ENCODE measurements around the gene BSPRY. TPM values are rescaled to one million over a fixed set of nuclear protein-coding genes. Genes with fewer than 3 reads are reported as not detected.

The BSPRY gene
- polyA plus RNA-seq, 1 donor from 2014 or later: not detected

DNA sequence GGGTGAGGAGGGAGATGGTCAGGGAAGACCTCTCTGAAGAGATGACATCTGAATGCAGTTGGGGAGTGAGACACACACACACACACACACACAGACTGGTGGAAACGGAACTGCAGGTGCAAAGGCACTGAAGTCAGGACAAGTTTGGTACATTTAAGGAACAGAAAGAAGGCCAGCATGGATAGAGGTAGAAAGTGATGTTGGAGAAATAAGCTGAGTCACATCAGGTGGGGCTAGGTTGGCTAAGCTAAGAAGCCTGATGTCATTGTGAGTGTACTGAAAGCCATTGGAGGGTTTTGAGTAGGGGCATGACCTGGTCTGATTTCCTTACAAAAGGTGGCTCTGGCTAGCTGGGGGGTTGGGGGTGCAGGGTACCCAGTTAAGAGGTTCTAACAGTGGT lies 3.1 kb downstream of the BSPRY start:
- H3K9me2 ChIP-seq (ENCODE audit: insufficient read depth, low read length): no peaks in the 10 kb centered on the region
- TF ChIP-seq SMC3 (conservative IDR thresholded peaks at IDR 0.05; ENCODE audit: poor library complexity): no peak
- no peak for TF ChIP-seq MXI1 (conservative IDR thresholded peaks at IDR 0.05; ENCODE audit: poor library complexity, severe bottlenecking)
- TF ChIP-seq, protein P1, sequence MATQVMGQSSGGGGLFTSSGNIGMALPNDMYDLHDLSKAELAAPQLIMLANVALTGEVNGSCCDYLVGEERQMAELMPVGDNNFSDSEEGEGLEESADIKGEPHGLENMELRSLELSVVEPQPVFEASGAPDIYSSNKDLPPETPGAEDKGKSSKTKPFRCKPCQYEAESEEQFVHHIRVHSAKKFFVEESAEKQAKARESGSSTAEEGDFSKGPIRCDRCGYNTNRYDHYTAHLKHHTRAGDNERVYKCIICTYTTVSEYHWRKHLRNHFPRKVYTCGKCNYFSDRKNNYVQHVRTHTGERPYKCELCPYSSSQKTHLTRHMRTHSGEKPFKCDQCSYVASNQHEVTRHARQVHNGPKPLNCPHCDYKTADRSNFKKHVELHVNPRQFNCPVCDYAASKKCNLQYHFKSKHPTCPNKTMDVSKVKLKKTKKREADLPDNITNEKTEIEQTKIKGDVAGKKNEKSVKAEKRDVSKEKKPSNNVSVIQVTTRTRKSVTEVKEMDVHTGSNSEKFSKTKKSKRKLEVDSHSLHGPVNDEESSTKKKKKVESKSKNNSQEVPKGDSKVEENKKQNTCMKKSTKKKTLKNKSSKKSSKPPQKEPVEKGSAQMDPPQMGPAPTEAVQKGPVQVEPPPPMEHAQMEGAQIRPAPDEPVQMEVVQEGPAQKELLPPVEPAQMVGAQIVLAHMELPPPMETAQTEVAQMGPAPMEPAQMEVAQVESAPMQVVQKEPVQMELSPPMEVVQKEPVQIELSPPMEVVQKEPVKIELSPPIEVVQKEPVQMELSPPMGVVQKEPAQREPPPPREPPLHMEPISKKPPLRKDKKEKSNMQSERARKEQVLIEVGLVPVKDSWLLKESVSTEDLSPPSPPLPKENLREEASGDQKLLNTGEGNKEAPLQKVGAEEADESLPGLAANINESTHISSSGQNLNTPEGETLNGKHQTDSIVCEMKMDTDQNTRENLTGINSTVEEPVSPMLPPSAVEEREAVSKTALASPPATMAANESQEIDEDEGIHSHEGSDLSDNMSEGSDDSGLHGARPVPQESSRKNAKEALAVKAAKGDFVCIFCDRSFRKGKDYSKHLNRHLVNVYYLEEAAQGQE (IDR thresholded peaks at IDR 0.05; ENCODE audit: borderline replicate concordance): no peak
- no peak for TF ChIP-seq EP300 (conservative IDR thresholded peaks at IDR 0.05; ENCODE audit: poor library complexity, severe bottlenecking)
- no peak for TF ChIP-seq TAF1 (IDR thresholded peaks at IDR 0.05; ENCODE audit: low read depth)
- TF ChIP-seq POLR2AphosphoS5 (IDR thresholded peaks at IDR 0.05): no peak
- TF ChIP-seq, protein P2, sequence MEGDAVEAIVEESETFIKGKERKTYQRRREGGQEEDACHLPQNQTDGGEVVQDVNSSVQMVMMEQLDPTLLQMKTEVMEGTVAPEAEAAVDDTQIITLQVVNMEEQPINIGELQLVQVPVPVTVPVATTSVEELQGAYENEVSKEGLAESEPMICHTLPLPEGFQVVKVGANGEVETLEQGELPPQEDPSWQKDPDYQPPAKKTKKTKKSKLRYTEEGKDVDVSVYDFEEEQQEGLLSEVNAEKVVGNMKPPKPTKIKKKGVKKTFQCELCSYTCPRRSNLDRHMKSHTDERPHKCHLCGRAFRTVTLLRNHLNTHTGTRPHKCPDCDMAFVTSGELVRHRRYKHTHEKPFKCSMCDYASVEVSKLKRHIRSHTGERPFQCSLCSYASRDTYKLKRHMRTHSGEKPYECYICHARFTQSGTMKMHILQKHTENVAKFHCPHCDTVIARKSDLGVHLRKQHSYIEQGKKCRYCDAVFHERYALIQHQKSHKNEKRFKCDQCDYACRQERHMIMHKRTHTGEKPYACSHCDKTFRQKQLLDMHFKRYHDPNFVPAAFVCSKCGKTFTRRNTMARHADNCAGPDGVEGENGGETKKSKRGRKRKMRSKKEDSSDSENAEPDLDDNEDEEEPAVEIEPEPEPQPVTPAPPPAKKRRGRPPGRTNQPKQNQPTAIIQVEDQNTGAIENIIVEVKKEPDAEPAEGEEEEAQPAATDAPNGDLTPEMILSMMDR (IDR thresholded peaks at IDR 0.05; ENCODE audit: poor library complexity, severe bottlenecking): no peak
- TF ChIP-seq RAD21 (conservative IDR thresholded peaks at IDR 0.05): no peak
- TF ChIP-seq EZH2 (IDR thresholded peaks at IDR 0.05; ENCODE audit: borderline replicate concordance, insufficient read depth, low read length, poor library complexity, severe bottlenecking): no peak
- no peaks in the 10 kb centered on the region for H3F3A ChIP-seq (ENCODE audit: insufficient read depth, low read length, poor library complexity, severe bottlenecking)
- H3K27me3 ChIP-seq (ENCODE audit: insufficient read depth, low read depth, low read length): peaks cover 47% of the 10 kb centered on the region
- H3K36me3 ChIP-seq (ENCODE audit: insufficient read depth, low read length): no peaks in the 10 kb centered on the region
- no peaks in the 10 kb centered on the region for H3K9me3 ChIP-seq (ENCODE audit: low read length)
- no peaks in the 10 kb centered on the region for H4K20me1 ChIP-seq (ENCODE audit: insufficient read depth)
- H3K4me3 ChIP-seq (ENCODE audit: low read length): no peak overlapping the region
- no peak overlapping the region for H2AFZ ChIP-seq (ENCODE audit: low read depth, low read length)
- H3K9ac ChIP-seq (ENCODE audit: low read length): no peak overlapping the region
- H3K4me2 ChIP-seq (ENCODE audit: low read length): no peak overlapping the region
- no peaks in the 10 kb centered on the region for H3K79me2 ChIP-seq (replicated peaks; ENCODE audit: insufficient read depth, low read length)
- H3K27ac ChIP-seq (ENCODE audit: low read length): no peak overlapping the region

DNA sequence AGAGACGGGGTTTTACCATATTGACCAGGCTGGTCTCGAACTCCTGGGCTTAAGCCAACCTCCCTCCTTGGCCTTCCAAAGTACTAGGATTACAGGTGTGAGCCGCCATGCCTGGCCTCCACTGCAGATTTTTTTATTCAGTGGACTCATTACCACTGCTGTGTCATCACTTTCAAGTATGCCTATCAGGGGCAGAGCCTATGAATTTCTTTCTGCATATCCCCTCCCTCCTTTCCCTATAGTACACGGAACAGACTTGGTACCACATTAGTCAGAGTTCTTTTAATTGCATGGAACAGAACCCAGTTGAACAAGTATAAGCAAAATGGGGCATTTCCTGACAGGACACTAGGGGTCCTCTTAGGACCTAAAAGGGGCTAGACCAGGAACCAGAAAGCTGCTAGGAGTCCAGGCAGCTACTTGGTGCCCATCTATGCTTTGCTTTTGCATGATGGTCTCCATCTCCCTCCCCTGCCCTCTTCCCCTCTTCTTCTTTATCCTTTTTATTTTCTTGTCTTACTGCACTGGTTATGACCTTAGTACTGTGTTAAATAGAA lies 5.8 kb downstream of the BSPRY start:
- Histone ChIP-seq H3K79me2 (replicated peaks; ENCODE audit: insufficient read depth, low read length) (no peaks in the 10 kb centered on the region), H3K27me3 (ENCODE audit: insufficient read depth, low read depth, low read length) (peaks cover 20% of the 10 kb centered on the region), H3F3A (ENCODE audit: insufficient read depth, low read length, poor library complexity, severe bottlenecking) (no peaks in the 10 kb centered on the region), H3K4me2 (ENCODE audit: low read length) (no peak overlapping the region), H3K27ac (ENCODE audit: low read length) (no peak overlapping the region), H3K36me3 (ENCODE audit: insufficient read depth, low read length) (no peaks in the 10 kb centered on the region), H3K9me2 (ENCODE audit: insufficient read depth, low read length) (no peaks in the 10 kb centered on the region), H2AFZ (ENCODE audit: low read depth, low read length) (no peak overlapping the region), H3K4me3 (ENCODE audit: low read length) (no peak overlapping the region), H3K9ac (ENCODE audit: low read length) (no peak overlapping the region), H4K20me1 (ENCODE audit: insufficient read depth) (no peaks in the 10 kb centered on the region), H3K9me3 (ENCODE audit: low read length) (no peaks in the 10 kb centered on the region)
- TF ChIP-seq MXI1 (conservative IDR thresholded peaks at IDR 0.05; ENCODE audit: poor library complexity, severe bottlenecking): no peak
- TF ChIP-seq POLR2AphosphoS5 (IDR thresholded peaks at IDR 0.05): no peak
- no peak for TF ChIP-seq SMC3 (conservative IDR thresholded peaks at IDR 0.05; ENCODE audit: poor library complexity)
- TF ChIP-seq, protein P2 (IDR thresholded peaks at IDR 0.05; ENCODE audit: poor library complexity, severe bottlenecking): no peak
- TF ChIP-seq, protein P1 (IDR thresholded peaks at IDR 0.05; ENCODE audit: borderline replicate concordance): no peak
- TF ChIP-seq EZH2 (IDR thresholded peaks at IDR 0.05; ENCODE audit: borderline replicate concordance, insufficient read depth, low read length, poor library complexity, severe bottlenecking): no peak
- no peak for TF ChIP-seq RAD21 (conservative IDR thresholded peaks at IDR 0.05)
- TF ChIP-seq TAF1 (IDR thresholded peaks at IDR 0.05; ENCODE audit: low read depth): no peak
- TF ChIP-seq EP300 (conservative IDR thresholded peaks at IDR 0.05; ENCODE audit: poor library complexity, severe bottlenecking): no peak

All from neural cell (in vitro differentiated cells).